ENCODE measurements around the gene RP9. TPM values are rescaled to one million over a fixed set of nuclear protein-coding genes. Genes with fewer than 3 reads are reported as not detected.

Gene RP9
- total and polyA plus RNA-seq, 5 donors: 15.2 to 19.7 (median 15.6) TPM

DNA sequence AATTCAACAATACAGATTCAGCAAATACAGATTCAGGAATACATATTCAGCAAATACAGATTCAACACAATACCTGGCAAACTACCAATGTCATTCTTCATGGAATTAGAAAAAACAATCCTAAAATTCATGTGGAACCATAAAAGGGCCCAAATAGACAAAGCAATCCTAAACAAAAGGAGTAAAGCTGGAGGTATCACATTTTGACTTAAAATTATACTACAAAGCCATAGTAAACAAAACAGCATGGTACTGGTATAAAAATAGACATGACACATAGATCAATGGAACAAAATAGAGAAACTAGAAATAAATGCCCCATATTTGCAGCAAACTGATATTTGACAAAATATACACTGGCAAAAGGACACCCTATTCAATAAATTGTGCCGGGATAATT is 43.2 kb downstream of the RP9 start:
- Histone ChIP-seq H3K27ac (ENCODE audit: low read length) (no peak overlapping the region), H3K27me3 (ENCODE audit: control insufficient read depth, insufficient read depth) (no peaks in the 10 kb centered on the region), H3K9me3 (ENCODE audit: control insufficient read depth, low read length) (peaks cover 2% of the 10 kb centered on the region), H3K4me1 (ENCODE audit: control insufficient read depth, insufficient read depth, low read length) (no peaks in the 10 kb centered on the region), H3K4me3 (ENCODE audit: low read length) (no peak overlapping the region)
- DNase-seq (no peak), ATAC-seq (no peak)
- intact Hi-C loops (cut with DNase I): no loop called here
- 100% methylated on average over 1 of the region's 1 CpG for WGBS

DNA sequence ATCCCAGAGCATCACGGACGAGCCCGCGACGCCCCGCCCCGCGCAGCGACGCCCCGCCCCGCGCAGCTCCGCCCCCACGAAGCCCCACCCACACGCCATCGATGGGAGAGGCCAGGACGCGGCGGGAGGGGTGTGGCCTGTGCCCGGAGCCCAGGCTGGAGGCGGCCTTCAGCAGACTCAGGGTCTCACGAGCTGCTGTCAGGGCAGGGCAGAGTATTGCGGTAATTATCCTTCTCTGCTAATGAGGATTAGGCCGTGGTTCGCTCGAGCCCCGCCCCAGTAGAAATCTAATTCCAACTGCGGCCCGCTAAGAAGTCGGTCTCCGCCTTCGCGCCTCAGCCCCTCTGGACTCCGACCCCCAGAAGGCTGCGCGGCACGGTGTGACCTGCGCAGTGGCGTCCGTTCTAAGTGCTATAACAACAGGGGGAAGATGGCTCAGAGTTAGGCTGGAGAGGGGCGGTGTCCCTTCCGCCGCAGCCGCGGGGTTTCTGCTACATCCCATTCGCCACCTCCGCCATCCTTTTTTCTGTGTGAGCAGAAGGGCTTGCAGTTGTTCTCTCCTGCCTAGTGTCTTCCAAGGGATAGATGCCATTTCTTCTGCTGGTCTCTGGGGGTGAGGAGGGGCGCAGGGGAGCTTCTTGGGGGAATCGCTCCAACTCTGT is 46.3 kb downstream of the RP9 start:
- under 1% methylated on average over 50 of the region's 50 CpGs for WGBS
- intact Hi-C loops (cut with DNase I): no loop called here

DNA sequence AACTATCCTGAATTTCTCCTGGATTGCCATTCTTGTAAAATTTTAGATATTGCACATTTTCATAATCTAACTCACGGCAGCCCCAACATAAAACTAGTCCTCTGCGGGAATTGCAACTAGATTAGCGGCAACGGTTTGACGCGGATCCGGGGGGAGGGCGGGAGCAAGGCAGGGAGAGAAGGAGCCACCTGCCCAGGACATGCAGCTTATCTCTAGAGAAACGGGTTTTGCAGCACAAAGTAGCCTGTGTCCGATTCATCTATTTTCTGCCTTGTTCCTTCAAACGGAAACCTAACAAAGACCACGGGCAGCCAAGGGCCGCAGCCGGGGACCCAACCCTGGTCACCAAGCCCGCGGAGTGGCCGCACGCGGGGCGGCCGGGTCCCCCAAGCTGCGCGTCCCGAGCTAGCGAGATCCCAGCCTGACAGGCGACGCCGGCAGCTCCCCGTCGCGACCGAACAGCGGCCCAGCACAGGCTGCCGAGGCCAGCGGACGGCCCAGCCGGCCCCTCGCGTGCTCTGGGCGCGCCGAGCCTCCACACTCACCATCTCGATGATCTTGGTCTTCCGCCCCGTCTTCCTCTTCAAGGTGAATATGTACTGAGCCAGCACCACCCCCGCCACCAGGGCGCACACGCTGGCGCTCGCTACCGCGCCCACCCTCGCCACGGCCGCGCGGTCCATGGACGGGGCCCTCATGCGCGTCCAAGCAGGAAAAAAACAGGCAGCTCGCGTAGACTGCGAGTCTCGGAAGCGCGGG is 47.0 kb downstream of the RP9 start, which contains the start of gene NT5C3A:
NT5C3A (minus strand) TSS at position 754 of the 759 bp plus-strand sequence; CDS start at position 683, 71 bp downstream.
- under 1% methylated on average over 66 of the region's 66 CpGs for WGBS
- no peaks in the 10 kb centered on the region for H3K9me3 ChIP-seq (ENCODE audit: control insufficient read depth, low read length)
- H3K27me3 ChIP-seq (ENCODE audit: control insufficient read depth, insufficient read depth): no peaks in the 10 kb centered on the region
- peak; percentile 62 to 71 for ATAC-seq
- peak in 2 of 3 donors; percentile 46 to 80 for DNase-seq
- peak within 1 kb of the TSS; percentile 98 for H3K27ac ChIP-seq (ENCODE audit: low read length)
- intact Hi-C loops (cut with DNase I): no loop called here
- peak within 1 kb of the TSS; percentile 89 for H3K4me3 ChIP-seq (ENCODE audit: low read length)
- peaks cover 2% of the 10 kb centered on the region for H3K4me1 ChIP-seq (ENCODE audit: control insufficient read depth, insufficient read depth, low read length)

More for the DNA sequence above, 46.3 kb downstream of the RP9 start:
- H3K27ac ChIP-seq (ENCODE audit: low read length): peak overlapping the region; percentile 98
- no peaks in the 10 kb centered on the region for H3K27me3 ChIP-seq (ENCODE audit: control insufficient read depth, insufficient read depth)
- H3K4me1 ChIP-seq (ENCODE audit: control insufficient read depth, insufficient read depth, low read length): peaks cover 2% of the 10 kb centered on the region
- H3K9me3 ChIP-seq (ENCODE audit: control insufficient read depth, low read length): no peaks in the 10 kb centered on the region
- DNase-seq (peak; percentile 94 to 97 (median 97)), ATAC-seq (peak; percentile 100)
- H3K4me3 ChIP-seq (ENCODE audit: low read length): peak overlapping the region; percentile 89

DNA sequence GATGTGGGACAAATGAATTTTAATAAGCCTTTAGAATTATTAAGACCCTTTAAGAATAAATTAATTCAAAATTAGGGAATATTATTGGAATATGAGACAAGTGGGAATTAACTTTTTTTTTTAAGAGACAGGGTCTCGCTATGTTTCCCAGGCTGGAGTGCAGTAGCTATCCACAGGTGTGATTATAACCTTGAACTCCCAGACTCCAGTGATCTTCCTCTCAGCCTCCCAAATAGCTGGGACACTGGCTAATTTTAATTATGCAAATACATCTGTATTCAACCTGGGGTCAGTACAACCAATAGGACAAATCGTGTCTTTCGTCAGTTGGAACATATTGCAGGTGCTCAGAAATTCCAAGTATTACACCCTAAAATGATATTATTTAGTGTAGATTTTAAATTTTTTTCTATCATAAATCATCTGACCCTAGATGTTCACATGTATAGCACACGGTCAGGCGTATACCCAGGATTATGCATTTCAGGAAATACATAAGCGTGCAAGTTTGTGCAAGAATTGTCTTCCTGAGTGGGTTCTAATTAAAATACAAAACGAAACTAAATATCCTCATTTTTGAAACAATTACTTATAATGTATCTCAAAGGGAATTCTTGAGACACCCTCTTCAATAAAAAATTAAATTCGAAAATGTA is 47.8 kb downstream of the RP9 start:
- H3K9me3 ChIP-seq (ENCODE audit: control insufficient read depth, low read length): no peaks in the 10 kb centered on the region

DNA sequence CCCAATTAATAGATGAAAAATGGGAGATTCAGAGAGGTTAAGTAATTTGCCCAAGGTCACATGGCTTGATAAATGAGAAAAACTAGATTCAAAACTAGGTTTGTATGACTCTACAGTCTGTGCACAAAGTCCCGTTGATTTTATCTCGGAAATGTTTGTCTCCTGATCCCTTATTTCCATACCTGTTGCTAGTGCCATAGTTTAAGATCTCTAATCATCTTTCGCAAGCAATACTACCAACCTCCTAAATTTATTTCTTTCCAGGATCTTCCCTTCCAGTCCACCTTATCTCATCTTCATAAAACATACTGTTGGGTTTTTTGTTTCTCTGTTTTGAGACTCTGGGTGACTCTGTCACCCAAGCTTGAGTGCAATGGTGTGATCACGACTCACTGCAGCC is 49.6 kb downstream of the RP9 start:
- ATAC-seq (no peak), DNase-seq (no peak)
- peaks cover 2% of the 10 kb centered on the region for H3K4me1 ChIP-seq (ENCODE audit: control insufficient read depth, insufficient read depth, low read length)
- no peak overlapping the region for H3K4me3 ChIP-seq (ENCODE audit: low read length)
- intact Hi-C loops (cut with DNase I): loop anchor here in 2 of 4 donors (5.0 to 10.0 kb wide), 2 partner anchors 255 to 567 kb away; partner anchors contain the start of gene LSM5 (in 1 of the 2)
- no peak overlapping the region for H3K27ac ChIP-seq (ENCODE audit: low read length)
- no peaks in the 10 kb centered on the region for H3K27me3 ChIP-seq (ENCODE audit: control insufficient read depth, insufficient read depth)
- H3K9me3 ChIP-seq (ENCODE audit: control insufficient read depth, low read length): no peaks in the 10 kb centered on the region
- 48% methylated on average over 4 of the region's 4 CpGs for WGBS

More for the DNA sequence above, 47.8 kb downstream of the RP9 start:
- Histone ChIP-seq H3K4me3 (ENCODE audit: low read length) (peak overlapping the region; percentile 89), H3K27me3 (ENCODE audit: control insufficient read depth, insufficient read depth) (no peaks in the 10 kb centered on the region), H3K4me1 (ENCODE audit: control insufficient read depth, insufficient read depth, low read length) (peaks cover 2% of the 10 kb centered on the region), H3K27ac (ENCODE audit: low read length) (no peak overlapping the region)
- 29% methylated on average over 8 of the region's 8 CpGs for WGBS
- ATAC-seq (no peak), DNase-seq (no peak)
- intact Hi-C loops (cut with DNase I): no loop called here

DNA sequence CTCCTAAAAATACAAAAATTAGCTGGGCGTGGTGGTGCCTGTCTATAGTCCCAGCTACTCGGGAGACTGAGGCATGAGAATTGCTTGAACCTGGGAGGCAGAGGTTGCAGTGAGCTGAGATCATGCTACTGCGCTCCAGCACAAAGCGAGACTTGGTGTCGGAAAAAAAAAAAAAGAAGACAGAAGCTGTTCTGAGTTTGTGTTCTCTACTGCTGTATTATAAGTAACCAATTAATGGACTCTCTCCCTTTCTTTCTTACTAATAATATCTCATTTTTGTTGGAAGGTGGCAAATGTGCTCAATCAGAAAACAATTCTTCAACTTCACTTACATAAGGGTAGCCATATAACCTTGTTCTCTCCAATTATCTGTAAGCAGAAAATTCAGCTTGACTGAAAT is 54.0 kb downstream of the RP9 start:
- H3K9me3 ChIP-seq (ENCODE audit: control insufficient read depth, low read length): no peaks in the 10 kb centered on the region
- peaks cover 2% of the 10 kb centered on the region for H3K4me1 ChIP-seq (ENCODE audit: control insufficient read depth, insufficient read depth, low read length)
- ATAC-seq (no peak), DNase-seq (no peak)
- intact Hi-C loops (cut with DNase I): loop anchor here in 2 of 4 donors (5.0 to 10.0 kb wide), 2 partner anchors 250 to 563 kb away; partner anchors contain the start of gene LSM5 (in 1 of the 2)
- no peak overlapping the region for H3K27ac ChIP-seq (ENCODE audit: low read length)
- H3K27me3 ChIP-seq (ENCODE audit: control insufficient read depth, insufficient read depth): no peaks in the 10 kb centered on the region
- H3K4me3 ChIP-seq (ENCODE audit: low read length): no peak overlapping the region
- WGBS: 97% methylated on average over 5 of the region's 5 CpGs

DNA sequence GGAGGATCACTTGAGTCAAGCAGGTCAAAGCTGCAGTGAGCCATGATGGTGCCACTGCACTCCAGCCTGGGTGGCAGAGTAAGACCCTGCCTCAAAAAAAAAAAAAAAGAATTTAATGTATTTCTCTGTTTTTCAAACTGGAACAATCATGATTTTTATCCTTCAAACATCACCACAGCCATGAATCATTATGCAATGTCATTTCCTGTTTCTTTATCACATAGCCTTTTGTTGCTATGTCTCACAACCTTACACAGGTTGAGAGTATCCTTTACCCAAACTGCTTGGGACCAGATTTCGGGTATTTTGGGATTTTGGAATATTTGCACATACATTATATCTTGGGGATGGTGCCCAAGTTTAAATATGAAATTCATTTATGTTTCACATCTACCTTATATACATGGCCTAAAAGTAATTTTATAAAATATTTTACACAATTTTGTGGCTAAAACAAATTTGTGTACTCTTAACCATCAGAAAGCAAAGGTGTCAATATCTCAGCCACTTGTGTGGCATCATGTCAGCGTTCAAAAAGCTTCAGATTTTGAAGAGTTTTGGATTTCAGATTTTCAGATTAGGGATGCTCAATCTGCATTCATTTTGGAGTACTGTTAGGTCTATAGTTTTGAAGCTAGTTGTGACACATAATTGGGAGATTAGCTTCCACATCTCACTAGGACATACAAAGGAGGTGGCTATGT is 54.8 kb downstream of the RP9 start:
- no peaks in the 10 kb centered on the region for H3K9me3 ChIP-seq (ENCODE audit: control insufficient read depth, low read length)
- no peak overlapping the region for H3K4me3 ChIP-seq (ENCODE audit: low read length)
- intact Hi-C loops (cut with DNase I): loop anchor here in 1 of 4 donors (10.0 kb wide), 1 partner anchor 250 kb away; no protein-coding TSS in a partner anchor
- no peaks in the 10 kb centered on the region for H3K4me1 ChIP-seq (ENCODE audit: control insufficient read depth, insufficient read depth, low read length)
- 76% methylated on average over 2 of the region's 2 CpGs for WGBS
- ATAC-seq: peak in 1 of 2 donors; percentile 34
- H3K27me3 ChIP-seq (ENCODE audit: control insufficient read depth, insufficient read depth): no peaks in the 10 kb centered on the region
- H3K27ac ChIP-seq (ENCODE audit: low read length): no peak overlapping the region
- no peak for DNase-seq

DNA sequence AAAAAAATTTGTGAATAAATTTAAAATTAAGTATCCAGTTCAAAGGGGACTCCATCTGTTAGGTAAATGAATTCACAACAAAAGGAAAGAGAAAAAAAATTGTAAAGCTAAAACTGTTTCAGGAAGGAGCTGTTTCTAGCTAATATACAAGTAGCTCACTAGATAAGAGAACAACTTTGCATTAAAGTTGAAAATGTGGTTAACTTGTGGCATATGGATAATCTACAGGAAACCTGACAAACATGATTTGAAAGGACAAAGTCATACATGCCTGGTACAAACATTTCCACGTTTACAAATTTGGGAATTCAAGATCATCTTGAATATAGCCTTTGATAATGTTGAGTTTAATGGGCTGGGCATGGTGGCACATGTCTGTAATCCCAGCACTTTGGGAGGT is 55.5 kb downstream of the RP9 start:
- ATAC-seq: no peak
- intact Hi-C loops (cut with DNase I): loop anchor here in 1 of 4 donors (10.0 kb wide), 1 partner anchor 249 kb away; no protein-coding TSS in a partner anchor
- H3K4me1 ChIP-seq (ENCODE audit: control insufficient read depth, insufficient read depth, low read length): no peaks in the 10 kb centered on the region

DNA sequence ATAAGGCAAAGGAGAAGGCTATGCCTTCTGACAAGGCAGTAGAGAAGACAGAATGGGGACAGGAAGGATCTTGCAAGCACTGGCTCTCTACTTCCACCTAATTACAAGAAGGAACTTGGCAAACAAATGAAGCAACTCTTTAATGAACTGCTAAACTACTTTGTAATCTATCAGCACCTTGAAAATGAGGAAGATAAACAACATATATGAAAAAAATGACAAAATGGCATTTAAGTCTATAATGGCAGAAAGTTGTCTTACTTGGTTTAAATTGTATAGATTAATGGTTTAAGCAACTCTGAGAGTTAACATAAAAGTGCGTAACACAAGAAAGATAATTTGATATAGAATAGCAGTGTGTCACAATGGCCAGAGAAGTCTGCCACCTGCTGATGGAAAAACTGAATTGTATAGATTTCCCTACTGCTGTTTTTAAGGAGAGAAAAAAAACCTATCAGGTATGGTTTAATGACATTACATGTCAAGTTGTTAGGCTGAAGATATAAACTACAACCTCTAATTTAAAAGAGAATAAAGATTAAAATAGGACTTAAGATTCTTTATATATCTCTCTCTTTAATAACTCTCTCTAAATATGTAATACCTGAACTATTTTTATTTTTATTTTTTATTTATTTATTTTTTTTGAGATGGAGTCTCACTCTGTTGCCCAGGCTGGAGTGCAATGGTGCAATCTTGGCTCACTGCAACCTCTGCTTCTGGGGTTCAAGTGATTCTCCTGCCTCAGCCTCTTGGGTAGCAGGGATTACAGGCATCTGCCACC is 58.5 kb downstream of the RP9 start:
- peak; percentile 38 to 47 for ATAC-seq
- Histone ChIP-seq H3K9me3 (ENCODE audit: control insufficient read depth, low read length) (no peaks in the 10 kb centered on the region), H3K4me3 (ENCODE audit: low read length) (no peak overlapping the region), H3K27me3 (ENCODE audit: control insufficient read depth, insufficient read depth) (no peaks in the 10 kb centered on the region), H3K4me1 (ENCODE audit: control insufficient read depth, insufficient read depth, low read length) (peaks cover 2% of the 10 kb centered on the region), H3K27ac (ENCODE audit: low read length) (no peak overlapping the region)
- intact Hi-C loops (cut with DNase I): loop anchor here in 1 of 4 donors (10.0 kb wide), 1 partner anchor 246 kb away; no protein-coding TSS in a partner anchor
- WGBS: 0% methylated on average over 1 of the region's 1 CpG
- no peak for DNase-seq

More for the DNA sequence above, 55.5 kb downstream of the RP9 start:
- Histone ChIP-seq H3K27me3 (ENCODE audit: control insufficient read depth, insufficient read depth) (no peaks in the 10 kb centered on the region), H3K9me3 (ENCODE audit: control insufficient read depth, low read length) (no peaks in the 10 kb centered on the region), H3K27ac (ENCODE audit: low read length) (no peak overlapping the region), H3K4me3 (ENCODE audit: low read length) (no peak overlapping the region)
- no peak for DNase-seq
- 55% methylated on average over 1 of the region's 1 CpG for WGBS

DNA sequence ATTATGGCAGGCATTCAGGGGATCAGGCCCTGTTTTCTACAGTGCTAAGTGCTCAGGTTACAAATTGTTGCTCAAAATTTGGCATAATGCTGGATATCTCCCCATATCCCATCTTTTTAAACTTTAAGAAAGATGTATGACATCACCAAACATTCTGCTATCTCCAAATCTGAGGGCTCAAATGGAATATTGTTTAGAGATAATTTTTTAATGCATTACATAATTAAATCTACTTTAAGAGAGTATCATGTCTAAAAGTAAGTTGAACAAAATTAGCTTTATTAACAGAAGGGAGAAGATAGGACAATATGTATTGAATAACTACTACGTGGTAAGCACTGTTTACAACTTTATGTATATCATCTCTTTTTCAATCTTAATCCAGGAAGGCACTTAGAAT is 60.5 kb downstream of the RP9 start:
- no peak overlapping the region for H3K27ac ChIP-seq (ENCODE audit: low read length)
- no peak overlapping the region for H3K4me3 ChIP-seq (ENCODE audit: low read length)
- no peaks in the 10 kb centered on the region for H3K27me3 ChIP-seq (ENCODE audit: control insufficient read depth, insufficient read depth)
- peaks cover 4% of the 10 kb centered on the region for H3K4me1 ChIP-seq (ENCODE audit: control insufficient read depth, insufficient read depth, low read length)
- H3K9me3 ChIP-seq (ENCODE audit: control insufficient read depth, low read length): no peaks in the 10 kb centered on the region
- ATAC-seq (no peak), DNase-seq (no peak)
- 94% methylated on average over 1 of the region's 1 CpG for WGBS
- intact Hi-C loops (cut with DNase I): no loop called here
